Fibroblast of villous mesenchyme (primary cell): ENCODE measurements around the gene GEN1. TPM values are rescaled to one million over a fixed set of nuclear protein-coding genes. Genes with fewer than 3 reads are reported as not detected.

Experiments
- DNase-seq: peaks from one replicate; pipeline ENCODE4 v3.0.0-alpha.2; 2010; ENCODE audit warnings: low read depth
- H3K4me3 ChIP-seq: 2 replicates; pipeline ENCODE4 v1.5.1; 2011; ENCODE audit warnings: low read depth, mild to moderate bottlenecking, low read length
- CTCF ChIP-seq: IDR thresholded peaks from 2 replicates; pipeline ENCODE4 v1.5.1; 2012; ENCODE audit warnings: low read depth, mild to moderate bottlenecking, low read length; ENCODE audit not compliant: insufficient read depth
- total RNA-seq: library from RNA; depleted of rRNA; stranded (reverse); fragments of >200 nt; gene quantifications from 2 replicates; pipeline ENCODE4 v1.2.3, GENCODE V29; 2012

GEN1 gene
- total RNA-seq, 1 donor, result 18.6 TPM

GRCh38 chr2:17813742-17814473 is 60.0 kb downstream of the GEN1 start:
- no peak for TF ChIP-seq CTCF
- H3K4me3 ChIP-seq, result no peak overlapping the region
- peak; percentile 17 for DNase-seq

GRCh38 chr2:17814601-17815000 is 60.7 kb downstream of the GEN1 start:
- no peak for DNase-seq
- no peak for TF ChIP-seq CTCF
- H3K4me3 ChIP-seq, result no peak overlapping the region

GRCh38 chr2:17815468-17816184 is 61.7 kb downstream of the GEN1 start:
- no peak overlapping the region for H3K4me3 ChIP-seq
- TF ChIP-seq CTCF, result no peak
- DNase-seq, result no peak

- TF ChIP-seq CTCF, result no peak
- no peak within 1 kb of the TSS for H3K4me3 ChIP-seq
- DNase-seq, result no peak
These were observed 62.7 kb downstream of the GEN1 start, which contains the start of gene MSGN1 for GRCh38 chr2:17816396-17817245. TSS of gene MSGN1 (plus strand) at chr2:17816460. CDS start at chr2:17816519, 59 bp downstream.

- no peak for DNase-seq
- H3K4me3 ChIP-seq, result no peak overlapping the region
- no peak for TF ChIP-seq CTCF
These were observed 64.4 kb downstream of the GEN1 start for GRCh38 chr2:17818235-17818815.

GRCh38 chr2:17821080-17821479 is 67.1 kb downstream of the GEN1 start:
- no peak for DNase-seq
- no peak for TF ChIP-seq CTCF
- H3K4me3 ChIP-seq, result no peak overlapping the region
